HepG2 (cell line): Measurements from ENCODE around the gene SLIT1.

Experiments used
- HCFC1 ChIP-seq: fragments of 150-350 bp; IDR thresholded peaks from 2 replicates; pipeline ENCODE4 v1.6.1; 2014; ENCODE audit warnings: low read depth, low read length
- HIVEP1 ChIP-seq: sonication (generic); formaldehyde crosslinking; IDR thresholded peaks from 2 replicates; pipeline ENCODE4 v1.4.0; 2020; ENCODE audit warnings: mild to moderate bottlenecking, missing genetic modification reagents
- NR2F6 ChIP-seq, 2 experiments: IDR thresholded peaks; 2 replicates each; pipeline ENCODE4 v1.6.1; 2016; ENCODE audit warnings: antibody characterized with exemption in 1 of 2, mild to moderate bottlenecking in 1 of 2
- POLR2A ChIP-seq, 2 experiments: IDR thresholded peaks; 2 replicates each; pipeline ENCODE4 v1.6.1; 2011; ENCODE audit warnings: low read depth in 2 of 2, low read length in 2 of 2, mild to moderate bottlenecking in 1 of 2, moderate library complexity in 1 of 2; ENCODE audit not compliant: insufficient read depth in 1 of 2
- SPEN ChIP-seq: sonication (generic); formaldehyde crosslinking; IDR thresholded peaks from 2 replicates; pipeline ENCODE4 v1.5.1; 2020; ENCODE audit warnings: low read depth, mild to moderate bottlenecking, missing genetic modification reagents
- ZNF782 ChIP-seq: sonication (generic); formaldehyde crosslinking; IDR thresholded peaks from 2 replicates; pipeline ENCODE4 v1.4.0; 2020; ENCODE audit warnings: missing genetic modification reagents, mild to moderate bottlenecking, borderline replicate concordance
- TF ChIP-seq, protein P1 (sequence below): sonication (generic); formaldehyde crosslinking; conservative IDR thresholded peaks from 2 replicates; pipeline ENCODE4 v1.8.0; 2022; ENCODE audit warnings: mild to moderate bottlenecking, moderate library complexity, missing genetic modification reagents

DNA sequence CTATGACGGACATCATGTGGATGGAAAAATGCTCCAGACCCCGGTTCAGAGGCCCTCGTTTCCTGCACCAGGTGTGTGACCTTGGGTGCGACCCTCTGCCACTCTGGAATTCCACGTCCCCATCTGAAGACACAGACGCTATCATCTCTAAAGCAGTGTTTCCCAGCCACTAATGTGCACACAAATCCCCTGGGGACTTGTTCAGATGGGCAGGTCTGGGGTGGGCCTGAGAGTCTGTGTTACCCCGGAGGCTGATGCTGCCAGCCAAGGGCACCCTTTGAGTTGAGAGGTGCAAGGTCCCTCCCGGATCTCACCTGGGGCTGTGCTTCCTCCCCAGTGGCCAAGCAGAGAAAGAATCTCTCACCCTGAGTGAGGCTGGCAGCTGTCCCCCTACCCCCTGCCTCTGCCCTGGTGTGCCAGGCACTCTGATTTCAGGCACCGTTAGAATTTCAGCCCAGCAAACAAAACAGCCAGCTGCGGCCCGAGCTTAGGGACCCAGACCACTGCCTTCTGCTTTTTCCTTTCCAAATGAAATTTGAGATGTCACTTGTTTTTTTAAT, 90.0 kb downstream of the SLIT1 start:
- no peak for TF ChIP-seq HCFC1
- no peak for TF ChIP-seq HIVEP1
- no peak for TF ChIP-seq SPEN (CRISPR knock-in tag)
- TF ChIP-seq NR2F6 (IDR thresholded peaks at IDR 0.05): no peak
- TF ChIP-seq NR2F6 (CRISPR knock-in tag; IDR thresholded peaks at IDR 0.05): no peak
- no peak for TF ChIP-seq POLR2A (IDR thresholded peaks at IDR 0.05; ENCODE audit: insufficient read depth in 1 of 2, low read depth in 2 of 2, low read length in 2 of 2)
- TF ChIP-seq ZNF782 (CRISPR knock-in tag): no peak
- TF ChIP-seq, protein P1, sequence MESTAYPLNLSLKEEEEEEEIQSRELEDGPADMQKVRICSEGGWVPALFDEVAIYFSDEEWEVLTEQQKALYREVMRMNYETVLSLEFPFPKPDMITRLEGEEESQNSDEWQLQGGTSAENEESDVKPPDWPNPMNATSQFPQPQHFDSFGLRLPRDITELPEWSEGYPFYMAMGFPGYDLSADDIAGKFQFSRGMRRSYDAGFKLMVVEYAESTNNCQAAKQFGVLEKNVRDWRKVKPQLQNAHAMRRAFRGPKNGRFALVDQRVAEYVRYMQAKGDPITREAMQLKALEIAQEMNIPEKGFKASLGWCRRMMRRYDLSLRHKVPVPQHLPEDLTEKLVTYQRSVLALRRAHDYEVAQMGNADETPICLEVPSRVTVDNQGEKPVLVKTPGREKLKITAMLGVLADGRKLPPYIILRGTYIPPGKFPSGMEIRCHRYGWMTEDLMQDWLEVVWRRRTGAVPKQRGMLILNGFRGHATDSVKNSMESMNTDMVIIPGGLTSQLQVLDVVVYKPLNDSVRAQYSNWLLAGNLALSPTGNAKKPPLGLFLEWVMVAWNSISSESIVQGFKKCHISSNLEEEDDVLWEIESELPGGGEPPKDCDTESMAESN (CRISPR knock-in tag): no peak
